T-cell (primary cell): ENCODE results near the gene RASL10A. TPM values are rescaled to one million over a fixed set of nuclear protein-coding genes. Genes with fewer than 3 reads are reported as not detected.

Experiments used
- ATAC-seq, 4 experiments: fragments of 200-7000 bp in 3 of 4; fragments of 150-1000 bp in 1 of 4; cut with Tn5 transposase; replicated peaks in 1 of 4; 1 replicate in 3 of 4; 2 replicates in 1 of 4; pipeline ENCODE4 v1.10.0; 2021; ENCODE audit warnings: moderate library complexity in 3 of 4, mild to moderate bottlenecking in 2 of 4, moderate number of reproducible peaks in 1 of 4
- CTCF ChIA-PET, 2 donors: fragments of 300-600 bp; sonication (Branson Sonifier 250); formaldehyde crosslinking; loops; one replicate each; lab custom pipeline; 2022; ENCODE audit warnings: antibody characterized with exemption in 2 of 2; lab: Charles Lee
- POLR2A ChIA-PET, 2 donors: fragments of 300-600 bp; sonication (Branson Sonifier 250); formaldehyde crosslinking; loops; one replicate each; lab custom pipeline; 2022; ENCODE audit warnings: antibody characterized with exemption in 2 of 2; lab: Charles Lee
- DNase-seq, 35 experiments: peaks; one replicate each; pipeline versions ENCODE4 v3.0.0 to v3.0.0-alpha.2; 2013 to 2023
- H3K27ac ChIP-seq: one replicate; pipeline ENCODE4 v1.5.1; 2013; ENCODE audit warnings: low read length
- H3K27me3 ChIP-seq, 2 experiments: replicated peaks in 1 of 2; 1 replicate in 1 of 2; 2 replicates in 1 of 2; pipeline versions ENCODE4 v1.6.1 to v1.7.0; 2013; ENCODE audit warnings: low read length in 1 of 2, mixed read lengths in 1 of 2; ENCODE audit not compliant: control insufficient read depth in 2 of 2, insufficient read depth in 2 of 2; ENCODE audit errors: extremely low read depth in 1 of 2
- H3K36me3 ChIP-seq, 2 donors: 1 replicate in 1 of 2; 2 replicates in 1 of 2; pipeline versions ENCODE4 v1.6.1 to v1.7.0; 2013; ENCODE audit warnings: low read length in 1 of 2; ENCODE audit not compliant: control insufficient read depth in 2 of 2, insufficient read depth in 1 of 2; ENCODE audit errors: extremely low read depth in 1 of 2
- H3K4me1 ChIP-seq, 2 experiments: 1 replicate in 1 of 2; 2 replicates in 1 of 2; pipeline versions ENCODE4 v1.6.1 to v1.7.0; 2013; ENCODE audit warnings: low read length in 2 of 2, mixed read lengths in 1 of 2; ENCODE audit not compliant: insufficient read depth in 2 of 2, control insufficient read depth in 1 of 2; ENCODE audit errors: extremely low read depth in 1 of 2
- H3K4me3 ChIP-seq, 2 donors: 1 replicate in 1 of 2; 2 replicates in 1 of 2; pipeline versions ENCODE4 v1.5.1 to v1.7.0; 2013; ENCODE audit warnings: mild to moderate bottlenecking in 2 of 2, low read length in 1 of 2, moderate library complexity in 1 of 2; ENCODE audit not compliant: control insufficient read depth in 1 of 2; ENCODE audit errors: extremely low read depth in 1 of 2
- H3K9me3 ChIP-seq: 2 replicates; pipeline ENCODE4 v1.7.0; 2013
- H3K27ac Mint-ChIP-seq, 2 donors: one replicate each; pipeline ENCODE4 v1.8.0; 2020 to 2021; ENCODE audit warnings: mild to moderate bottlenecking in 2 of 2, mixed read lengths in 2 of 2
- H3K27me3 Mint-ChIP-seq, 2 donors: one replicate each; pipeline ENCODE4 v1.8.0; 2021 to 2022; ENCODE audit warnings: mixed read lengths in 2 of 2
- H3K36me3 Mint-ChIP-seq: one replicate; pipeline ENCODE4 v1.8.0; 2021; ENCODE audit warnings: mixed read lengths
- H3K4me1 Mint-ChIP-seq, 3 donors: one replicate each; pipeline ENCODE4 v1.8.0; 2020 to 2022; ENCODE audit warnings: mixed read lengths in 3 of 3, mild to moderate bottlenecking in 1 of 3
- H3K4me3 Mint-ChIP-seq, 3 donors: one replicate each; pipeline ENCODE4 v1.8.0; 2020 to 2022; ENCODE audit warnings: mild to moderate bottlenecking in 3 of 3, mixed read lengths in 3 of 3, moderate library complexity in 3 of 3
- H3K9me3 Mint-ChIP-seq, 3 donors: one replicate each; pipeline ENCODE4 v1.8.0; 2020 to 2022; ENCODE audit warnings: mixed read lengths in 3 of 3
- WGBS: methylation state at CpG from one replicate; pipeline ENCODE4 v1.1.5; 2013; ENCODE audit warnings: missing lambda C conversion rate; ENCODE audit not compliant: insufficient coverage; 5-methylcytosine and 5-hydroxymethylcytosine counted together
- total RNA-seq, 35 experiments: library from RNA in 6 of 35; stranded (reverse) in 6 of 35; fragments of 120-200 nt in 1 of 35; gene quantifications; one replicate each; pipeline versions ENCODE4 v1.2.1 to v1.2.4 and lab custom pipeline; 2013 to 2026

RASL10A gene
- total RNA-seq, 5 donors from 2014 or later (not counting 1 experiment from before 2014, with no cell fraction given): 0.33 to 1.2 (median 0.71) TPM; not detected in 1

DNA sequence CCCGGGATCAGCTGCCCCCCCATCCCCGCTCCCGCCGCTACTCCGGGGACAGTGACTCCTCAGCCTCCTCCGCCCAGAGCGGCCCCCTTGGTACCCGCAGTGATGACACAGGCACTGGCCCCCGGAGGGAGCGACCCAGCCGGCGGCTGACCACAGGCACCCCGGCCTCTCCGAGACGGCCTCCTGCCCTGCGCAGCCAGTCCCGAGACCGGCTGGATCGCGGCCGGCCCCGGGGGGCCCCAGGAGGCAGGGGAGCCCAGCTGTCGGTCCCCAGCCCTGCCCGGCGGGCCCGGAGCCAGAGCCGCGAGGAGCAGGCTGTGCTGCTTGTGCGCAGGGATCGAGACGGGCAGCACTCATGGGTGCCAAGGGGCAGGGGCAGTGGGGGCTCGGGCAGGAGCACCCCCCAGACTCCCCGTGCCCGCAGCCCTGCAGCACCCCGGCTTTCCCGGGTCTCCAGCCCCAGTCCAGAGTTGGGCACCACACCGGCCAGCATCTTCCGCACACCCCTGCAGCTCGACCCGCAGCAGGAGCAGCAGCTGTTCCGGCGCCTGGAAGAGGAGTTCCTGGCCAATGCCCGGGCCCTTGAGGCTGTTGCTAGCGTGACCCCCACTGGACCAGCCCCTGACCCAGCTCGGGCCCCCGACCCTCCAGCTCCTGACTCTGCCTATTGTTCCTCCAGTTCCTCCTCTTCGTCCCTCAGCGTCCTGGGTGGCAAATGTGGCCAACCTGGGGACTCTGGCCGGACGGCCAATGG, 3.9 kb downstream of the RASL10A start:
- H3K27me3 ChIP-seq: peaks cover 9 to 67% of the 10 kb centered on the region in 2 experiments
- 83% methylated on average over 48 of the region's 50 CpGs for WGBS
- H3K36me3 ChIP-seq: no peaks in the 10 kb centered on the region
- CTCF ChIA-PET: no interaction called here
- Mint-ChIP-seq H3K36me3 (no peaks in the 10 kb centered on the region), H3K9me3 (no peaks in the 10 kb centered on the region), H3K27me3 (peaks cover 28 to 51% of the 10 kb centered on the region in 2 donors), H3K4me3 (no peak overlapping the region), H3K4me1 (peaks cover 17 to 43% (median 22%) of the 10 kb centered on the region in 3 donors), H3K27ac (no peak overlapping the region)
- POLR2A ChIA-PET: interaction anchor here in 1 of 2 donors (0.6 kb wide), 1 partner anchor 12 kb away, joined by 3 read pairs; no protein-coding TSS in a partner anchor
- no peak overlapping the region for H3K4me3 ChIP-seq
- ATAC-seq: no peak
- H3K4me1 ChIP-seq: peaks cover 2 to 56% of the 10 kb centered on the region in 2 experiments
- H3K9me3 ChIP-seq: no peaks in the 10 kb centered on the region
- no peak overlapping the region for H3K27ac ChIP-seq
- no peak for DNase-seq

DNA sequence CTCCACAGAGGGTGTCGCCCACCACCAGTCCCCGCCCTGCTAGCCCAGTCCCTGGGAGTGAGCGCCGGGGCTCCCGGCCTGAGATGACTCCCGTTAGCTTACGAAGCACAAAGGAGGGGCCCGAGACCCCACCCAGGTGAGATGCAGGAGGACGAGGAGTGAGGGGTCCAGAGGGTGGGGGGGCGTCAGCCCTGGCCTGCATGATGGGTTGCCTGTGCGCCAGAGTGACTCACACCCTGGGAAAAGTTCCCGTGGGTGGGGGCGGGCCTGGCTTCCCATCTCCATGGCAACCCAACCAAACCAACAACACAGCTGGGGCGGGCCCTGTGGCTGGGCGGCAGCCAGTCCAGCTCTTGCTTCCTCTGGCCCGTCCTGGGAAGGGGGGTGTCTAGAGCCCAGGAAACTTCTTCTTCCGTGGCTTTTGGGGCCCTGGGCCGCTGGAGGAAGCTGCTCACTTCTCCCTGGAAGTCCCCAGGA, 4.6 kb downstream of the RASL10A start:
- Histone ChIP-seq H3K4me1 (peaks cover 2 to 62% of the 10 kb centered on the region in 2 experiments), H3K9me3 (no peaks in the 10 kb centered on the region), H3K36me3 (no peaks in the 10 kb centered on the region), H3K27ac (no peak overlapping the region), H3K27me3 (peaks cover 9 to 67% of the 10 kb centered on the region in 2 experiments), H3K4me3 (no peak overlapping the region)
- ATAC-seq (peak in 1 of 4 experiments; percentile 31), DNase-seq (peak in 16 of 35 experiments; percentile 10 to 61 (median 30))
- H3K9me3 Mint-ChIP-seq: no peaks in the 10 kb centered on the region
- H3K4me1 Mint-ChIP-seq: peaks cover 17 to 45% (median 24%) of the 10 kb centered on the region in 3 donors
- WGBS: 22% methylated on average over 12 of the region's 18 CpGs
- H3K4me3 Mint-ChIP-seq: no peak overlapping the region
- ChIA-PET CTCF (no interaction called here), POLR2A (interaction anchor here in 1 of 2 donors (0.6 kb wide), 1 partner anchor 11 kb away, joined by 3 read pairs; no protein-coding TSS in a partner anchor)
- no peaks in the 10 kb centered on the region for H3K36me3 Mint-ChIP-seq
- H3K27ac Mint-ChIP-seq: no peak overlapping the region
- peaks cover 32 to 49% of the 10 kb centered on the region in 2 donors for H3K27me3 Mint-ChIP-seq

DNA sequence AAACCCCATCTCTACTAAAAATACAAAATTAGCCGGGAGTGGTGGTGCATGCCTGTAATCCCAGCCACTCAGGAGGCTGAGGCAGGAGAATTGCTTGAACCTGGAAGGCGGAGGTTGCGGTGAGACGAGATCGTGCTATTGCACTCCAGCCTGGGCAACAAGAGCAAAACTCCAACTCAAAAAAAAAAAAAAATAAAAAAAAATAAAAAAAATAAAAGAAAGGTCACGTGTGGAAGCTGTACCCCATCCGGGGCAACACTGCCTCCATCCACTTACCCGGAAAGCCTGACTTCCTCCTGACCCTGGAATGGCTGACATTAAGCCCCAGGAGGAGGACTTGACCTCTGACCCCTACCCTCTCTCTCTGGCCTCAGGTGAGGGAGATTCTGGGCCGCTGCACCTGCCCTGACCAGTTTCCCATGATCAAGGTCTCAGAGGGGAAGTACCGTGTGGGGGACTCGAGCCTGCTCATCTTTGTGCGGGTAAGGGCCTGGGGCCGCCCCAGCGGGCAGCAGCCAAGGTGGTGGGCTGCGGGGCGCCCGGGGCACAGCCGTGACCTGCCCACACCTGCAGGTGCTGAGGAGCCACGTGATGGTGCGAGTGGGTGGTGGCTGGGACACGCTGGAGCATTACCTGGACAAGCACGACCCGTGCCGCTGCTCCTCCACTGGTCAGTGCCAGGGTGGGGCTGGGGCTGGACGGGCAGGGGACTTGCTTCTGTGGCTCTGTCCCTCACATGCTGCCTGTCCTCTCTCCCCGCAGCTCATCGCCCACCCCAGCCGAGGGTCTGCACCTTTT, 5.2 kb downstream of the RASL10A start:
- Histone ChIP-seq H3K9me3 (no peaks in the 10 kb centered on the region), H3K36me3 (no peaks in the 10 kb centered on the region), H3K4me1 (peaks cover 2 to 62% of the 10 kb centered on the region in 2 experiments), H3K4me3 (no peak overlapping the region), H3K27me3 (peaks cover 9 to 70% of the 10 kb centered on the region in 2 experiments), H3K27ac (no peak overlapping the region)
- ChIA-PET POLR2A (no interaction called here), CTCF (no interaction called here)
- peaks cover 34 to 52% of the 10 kb centered on the region in 2 donors for H3K27me3 Mint-ChIP-seq
- H3K36me3 Mint-ChIP-seq: no peaks in the 10 kb centered on the region
- DNase-seq (no peak), ATAC-seq (no peak)
- WGBS: 82% methylated on average over 21 of the region's 28 CpGs
- peaks cover 17 to 46% (median 25%) of the 10 kb centered on the region in 3 donors for H3K4me1 Mint-ChIP-seq
- H3K9me3 Mint-ChIP-seq: no peaks in the 10 kb centered on the region
- no peak overlapping the region for H3K4me3 Mint-ChIP-seq
- H3K27ac Mint-ChIP-seq: no peak overlapping the region

- H3K36me3 ChIP-seq: no peaks in the 10 kb centered on the region
- no peak overlapping the region for H3K27ac Mint-ChIP-seq
- peaks cover 7 to 71% of the 10 kb centered on the region in 2 experiments for H3K27me3 ChIP-seq
- H3K4me3 ChIP-seq: no peak overlapping the region
- CTCF ChIA-PET: no interaction called here
- 83% methylated on average over 15 of the region's 21 CpGs for WGBS
- no peaks in the 10 kb centered on the region for H3K9me3 ChIP-seq
- no peaks in the 10 kb centered on the region for H3K9me3 Mint-ChIP-seq
- no peaks in the 10 kb centered on the region for H3K36me3 Mint-ChIP-seq
- peaks cover 14 to 45% (median 22%) of the 10 kb centered on the region in 3 donors for H3K4me1 Mint-ChIP-seq
- H3K27me3 Mint-ChIP-seq: peaks cover 36 to 53% of the 10 kb centered on the region in 2 donors
- DNase-seq (no peak), ATAC-seq (no peak)
- H3K27ac ChIP-seq: no peak overlapping the region
- peaks cover 0 to 57% of the 10 kb centered on the region in 2 experiments for H3K4me1 ChIP-seq
- POLR2A ChIA-PET: no interaction called here
- peak overlapping the region in 1 of 3 donors; percentile 3 for H3K4me3 Mint-ChIP-seq
Measured at GRCh38 chr22:29309332-29310064, 6.0 kb downstream of the RASL10A start.

DNA sequence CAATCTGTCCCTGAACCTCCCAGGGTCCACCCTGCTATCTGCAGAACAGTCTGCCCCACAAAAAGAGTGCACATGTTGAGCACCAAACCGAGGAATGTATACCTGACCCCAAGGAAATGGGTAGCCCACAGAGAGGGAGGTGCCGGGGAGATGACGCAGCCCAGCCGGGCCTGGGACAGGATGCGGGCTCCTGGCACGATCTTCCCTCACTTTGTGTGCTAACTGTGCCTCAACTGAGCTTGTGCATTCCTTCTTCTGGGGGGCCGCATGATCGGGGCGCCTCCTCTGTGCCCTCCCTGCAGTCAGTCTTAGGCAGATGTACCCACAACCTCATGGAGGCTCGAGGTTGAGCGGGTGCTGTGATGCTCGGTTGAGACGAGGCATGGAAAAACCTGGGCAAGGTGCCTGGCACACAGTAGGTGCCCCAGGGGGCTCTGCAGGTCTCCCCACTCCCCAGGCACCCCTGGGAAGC, 6.7 kb downstream of the RASL10A start:
- Mint-ChIP-seq H3K9me3 (no peaks in the 10 kb centered on the region), H3K4me3 (peak overlapping the region; percentile 3 to 37 (median 11))
- H3K4me1 ChIP-seq: peaks cover 0 to 50% of the 10 kb centered on the region in 2 experiments

More for the DNA sequence above, 6.7 kb downstream of the RASL10A start:
- ChIA-PET POLR2A (no interaction called here), CTCF (no interaction called here)
- H3K4me3 ChIP-seq: no peak overlapping the region
- Mint-ChIP-seq H3K36me3 (no peaks in the 10 kb centered on the region), H3K4me1 (peaks cover 7 to 38% (median 15%) of the 10 kb centered on the region in 3 donors), H3K27ac (no peak overlapping the region), H3K27me3 (peaks cover 29 to 47% of the 10 kb centered on the region in 2 donors)
- DNase-seq (peak in 16 of 35 experiments; percentile 27 to 46 (median 32)), ATAC-seq (peak; percentile 31 to 55 (median 44))
- no peaks in the 10 kb centered on the region for H3K36me3 ChIP-seq
- no peaks in the 10 kb centered on the region for H3K9me3 ChIP-seq
- no peak overlapping the region for H3K27ac ChIP-seq
- peaks cover 2 to 70% of the 10 kb centered on the region in 2 experiments for H3K27me3 ChIP-seq
- WGBS: 48% methylated on average over 12 of the region's 13 CpGs
